ENCODE measurements around the gene SYCE1L. TPM values are rescaled to one million over a fixed set of nuclear protein-coding genes. Genes with fewer than 3 reads are reported as not detected.
"Not testable (repeated sequence)": the region's sequence is repeated elsewhere in the genome, so short reads cannot be mapped to it uniquely, and the experiment has no call there.

Gene SYCE1L
- total RNA-seq, 1 experiment from 2014 or later: not detected

DNA sequence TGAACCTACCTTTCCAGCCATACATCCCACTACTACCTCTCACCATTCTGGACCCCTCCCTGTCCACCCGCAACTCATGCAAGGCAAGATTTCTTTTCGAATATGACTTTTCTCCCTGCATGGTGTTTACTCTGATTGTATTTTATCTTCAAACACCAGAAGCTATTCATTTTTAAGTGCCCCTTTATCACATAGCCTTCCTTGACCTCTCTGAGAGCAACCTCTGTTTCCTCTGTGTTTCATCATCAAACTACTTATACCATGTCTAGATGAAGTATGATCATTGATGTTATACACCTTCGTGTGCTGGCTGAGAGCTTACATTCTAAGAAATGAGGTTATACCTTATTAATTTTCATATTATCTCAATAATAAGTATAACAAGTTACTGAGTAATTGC, 31.8 kb downstream of the SYCE1L start:
- in situ Hi-C loops (cut with HindIII; ENCODE audit: low pct_unique_long_range_greater_than_20kb, low sequenced_read_pairs): no loop called here

DNA sequence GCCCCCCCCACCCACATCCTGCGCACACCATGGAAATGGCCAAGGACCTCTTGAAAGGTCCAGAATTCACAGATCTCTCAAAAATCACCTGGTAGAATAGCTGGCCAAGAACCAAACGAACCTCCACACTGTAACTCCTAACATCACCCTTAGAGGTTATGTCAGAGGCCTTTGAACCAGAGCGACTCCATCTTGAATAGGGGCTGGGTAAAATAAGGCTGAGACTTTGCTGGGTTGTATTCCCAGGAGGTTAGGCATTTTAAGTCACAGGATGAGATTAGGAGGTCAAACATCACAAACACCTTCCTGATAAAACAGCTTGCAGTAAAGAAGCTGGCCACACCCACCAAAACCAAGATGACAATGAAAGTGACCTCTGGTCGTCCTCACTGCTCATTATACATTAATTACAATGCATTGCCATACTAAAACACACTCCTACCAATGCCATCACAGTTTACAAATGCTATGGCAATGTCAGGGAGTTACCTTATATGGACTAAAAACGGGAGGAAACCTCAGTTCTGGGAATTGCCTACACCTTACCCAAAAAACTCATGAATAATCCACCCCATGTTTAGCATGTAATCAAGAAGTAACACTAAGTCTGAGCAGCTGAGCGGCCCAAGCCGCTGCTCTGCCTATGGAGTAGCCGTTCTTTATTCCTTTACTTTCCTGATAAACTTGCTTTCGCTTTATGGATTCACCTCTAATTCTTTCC, 34.8 kb downstream of the SYCE1L start:
- in situ Hi-C loops (cut with HindIII; ENCODE audit: low pct_unique_long_range_greater_than_20kb, low sequenced_read_pairs): no loop called here
- DNase-seq (ENCODE audit: low read depth, low spot score): no peak

More for the DNA sequence above, 31.8 kb downstream of the SYCE1L start:
- DNase-seq (ENCODE audit: low read depth, low spot score): no peak

DNA sequence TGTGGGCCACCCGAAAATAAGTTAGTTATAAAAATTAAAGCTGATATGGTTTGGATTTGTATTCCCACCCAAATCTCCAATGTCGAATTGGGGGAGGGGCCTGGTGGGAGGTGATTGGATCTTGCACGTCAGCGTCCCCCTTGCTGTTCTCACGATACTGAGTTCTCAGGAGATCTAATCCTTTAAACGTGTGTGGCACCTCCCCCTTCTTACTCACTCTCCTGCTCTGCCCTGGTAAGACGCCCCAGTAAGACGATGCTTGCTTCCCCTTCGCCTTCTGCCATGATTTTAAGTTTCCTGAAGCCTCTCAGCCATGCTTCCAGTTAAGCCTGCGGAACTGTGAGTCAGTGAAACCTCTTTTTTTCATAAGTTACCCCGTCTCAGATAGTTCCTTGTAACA, 35.4 kb downstream of the SYCE1L start:
- DNase-seq (ENCODE audit: low read depth, low spot score): peak; percentile 10
- in situ Hi-C loops (cut with HindIII; ENCODE audit: low pct_unique_long_range_greater_than_20kb, low sequenced_read_pairs): no loop called here

DNA sequence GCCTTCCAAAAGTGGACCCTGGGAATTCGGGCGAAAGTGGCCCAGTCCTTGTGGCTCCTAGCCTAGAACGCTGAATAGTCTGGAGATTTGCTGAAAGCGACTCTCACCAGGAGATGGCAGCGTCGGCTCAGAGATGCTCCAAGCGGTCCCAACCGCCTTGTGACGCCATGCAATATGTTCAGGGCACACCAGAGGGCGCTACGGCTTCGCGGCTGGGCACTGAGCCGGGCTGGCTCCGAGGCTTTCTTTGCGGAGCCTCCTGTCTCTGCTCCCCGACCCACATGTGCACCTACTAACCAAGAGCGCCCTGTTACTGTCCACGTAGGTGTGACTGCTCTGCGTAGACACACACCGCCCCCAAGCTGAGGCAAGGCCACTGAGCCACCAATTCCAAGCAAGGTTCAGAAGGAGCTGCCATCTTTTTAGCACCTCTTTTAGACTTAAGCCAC, 36.9 kb downstream of the SYCE1L start:
- in situ Hi-C loops (cut with HindIII; ENCODE audit: low pct_unique_long_range_greater_than_20kb, low sequenced_read_pairs): no loop called here
- peak; percentile 83 for DNase-seq (ENCODE audit: low read depth, low spot score)

DNA sequence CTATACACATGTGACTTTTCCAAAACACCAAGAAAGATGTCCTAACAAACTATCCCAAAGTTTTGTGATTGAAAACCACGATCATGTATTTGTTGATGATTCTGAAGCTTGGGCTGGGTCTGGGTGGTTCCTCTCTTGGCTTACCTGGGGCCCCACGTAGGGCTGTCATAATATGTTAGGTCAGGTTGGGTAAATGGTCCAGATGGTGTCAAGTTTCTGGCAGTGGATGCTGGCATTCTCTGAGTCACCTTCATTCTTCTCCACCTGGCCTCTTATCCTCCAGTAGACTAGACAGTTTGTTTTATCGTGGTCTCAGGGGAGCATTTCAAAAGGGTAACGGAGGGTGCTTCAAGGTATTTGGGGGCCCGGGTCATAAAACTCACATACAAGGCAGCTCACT, 39.4 kb downstream of the SYCE1L start:
- in situ Hi-C loops (cut with HindIII; ENCODE audit: low pct_unique_long_range_greater_than_20kb, low sequenced_read_pairs): no loop called here
- no peak for DNase-seq (ENCODE audit: low read depth, low spot score)

DNA sequence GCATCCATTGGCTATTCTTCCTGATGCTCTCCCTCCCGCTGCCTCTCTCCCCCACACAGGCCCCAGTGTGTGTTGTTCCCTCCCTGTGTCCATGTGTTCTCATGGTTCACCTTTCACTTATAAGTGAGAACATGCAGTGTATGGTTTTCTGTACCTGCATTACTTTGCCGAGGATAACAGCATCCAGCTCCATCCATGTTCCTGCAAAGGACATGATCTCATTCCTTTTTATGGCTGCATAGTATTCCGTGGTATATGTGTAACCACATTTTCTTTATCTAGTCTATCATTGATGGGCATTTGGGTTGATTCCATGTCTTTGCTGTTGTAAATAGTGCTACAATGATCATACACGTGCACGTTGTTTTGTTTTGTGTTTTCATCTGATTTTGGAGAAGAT, 43.3 kb downstream of the SYCE1L start:
- in situ Hi-C loops (cut with HindIII; ENCODE audit: low pct_unique_long_range_greater_than_20kb, low sequenced_read_pairs); DNase-seq (ENCODE audit: low read depth, low spot score): not testable (repeated sequence)

DNA sequence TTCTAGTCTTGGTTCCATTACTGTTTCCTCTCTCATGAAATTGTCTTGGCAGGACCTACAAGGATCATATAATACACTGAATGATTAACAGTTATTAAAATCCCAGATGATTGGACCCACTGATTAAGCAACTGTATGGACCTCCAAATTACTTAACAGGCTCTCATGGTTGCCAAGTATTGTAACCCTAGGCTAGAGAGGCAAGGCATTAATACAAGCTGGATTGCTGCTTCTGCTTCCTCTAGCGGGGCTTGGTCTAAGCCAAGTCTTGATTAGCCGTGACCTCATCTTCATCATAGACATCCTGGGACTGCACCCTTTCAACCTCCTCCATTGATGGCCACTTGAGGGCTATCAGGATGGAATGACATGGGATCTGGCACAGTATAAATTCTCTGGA, 46.9 kb downstream of the SYCE1L start:
- DNase-seq (ENCODE audit: low read depth, low spot score): no peak
- in situ Hi-C loops (cut with HindIII; ENCODE audit: low pct_unique_long_range_greater_than_20kb, low sequenced_read_pairs): no loop called here

DNA sequence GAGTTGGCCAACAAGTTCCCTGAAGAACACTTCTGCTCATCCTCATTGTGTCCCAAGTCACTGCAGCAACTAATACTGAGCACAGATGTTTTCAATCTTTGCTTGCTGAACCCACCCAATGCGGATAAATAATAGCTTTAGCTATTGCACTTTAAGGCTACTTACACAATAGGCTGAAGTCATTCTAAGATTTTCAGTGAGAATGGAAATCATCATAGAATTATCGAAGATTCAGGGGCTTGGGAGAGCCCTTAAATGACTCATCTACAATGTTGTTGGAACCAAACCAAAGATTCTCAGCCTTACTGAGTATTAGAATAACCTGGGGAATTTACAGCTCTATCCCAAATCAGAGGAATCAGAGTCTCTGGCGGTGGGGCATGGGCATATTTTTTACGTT, 51.2 kb downstream of the SYCE1L start:
- in situ Hi-C loops (cut with HindIII; ENCODE audit: low pct_unique_long_range_greater_than_20kb, low sequenced_read_pairs): no loop called here
- DNase-seq (ENCODE audit: low read depth, low spot score): no peak

Other genes starting within 250 kb of the SYCE1L start
- gene MON1B, start 8.2 kb upstream of the SYCE1L start, total RNA-seq (2014; rRNA removed; shearing (Covaris generic)): 6.1 and 6.9 TPM in 2 replicates
- gene ADAMTS18, start 235.6 kb downstream of the SYCE1L start, total RNA-seq (2014; rRNA removed; shearing (Covaris generic)): not detected in 2 replicates

Data from SK-MEL-5 (cell line).